ENCODE results near the gene EHMT1.

The EHMT1 gene

DNA sequence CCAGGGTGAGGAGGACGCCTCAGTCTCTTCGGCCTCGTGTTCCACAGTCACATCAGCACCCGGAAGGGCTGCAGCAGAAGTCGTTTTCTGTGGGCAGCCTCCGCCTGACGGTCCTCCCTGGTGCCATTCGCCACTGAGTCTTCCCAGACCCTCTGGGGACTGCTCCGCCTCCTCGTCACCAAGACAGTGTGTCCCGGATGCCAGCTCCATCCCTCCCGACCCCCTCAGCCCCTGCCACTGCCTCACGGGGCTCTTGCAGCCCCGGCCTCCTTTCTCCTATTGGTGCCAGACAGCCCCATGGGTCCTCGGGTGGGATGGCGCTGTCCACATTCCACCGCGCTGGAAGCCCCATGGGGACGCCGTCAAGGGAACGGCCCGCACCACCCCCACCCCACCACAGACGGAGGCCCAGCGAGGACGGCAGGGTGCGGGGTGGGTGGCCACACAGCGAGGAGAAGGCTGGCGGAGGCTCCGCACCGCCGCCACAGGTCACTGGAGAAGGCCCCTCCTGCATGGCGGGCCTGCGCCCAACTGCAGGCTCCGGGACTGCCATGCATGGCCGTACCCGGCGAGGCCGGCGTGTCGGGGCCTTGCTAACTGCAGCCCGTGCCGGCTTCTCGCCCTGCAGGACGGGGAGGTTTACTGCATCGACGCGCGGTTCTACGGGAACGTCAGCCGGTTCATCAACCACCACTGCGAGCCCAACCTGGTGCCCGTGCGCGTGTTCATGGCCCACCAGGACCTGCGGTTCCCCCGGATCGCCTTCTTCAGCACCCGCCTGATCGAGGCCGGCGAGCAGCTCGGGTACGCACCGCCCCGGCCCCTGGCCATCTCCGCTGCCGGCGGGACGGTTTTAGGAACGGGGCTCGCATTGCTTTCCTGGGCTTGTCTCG lies 215.2 kb downstream of the EHMT1 start:
- no peaks in the 10 kb centered on the region for H3K27me3 ChIP-seq (ENCODE audit: control insufficient read depth in 1 of 2, insufficient read depth in 2 of 2, low read length in 2 of 2)
- no peak overlapping the region for H3K27ac ChIP-seq (ENCODE audit: low read length)
- H3K9me3 ChIP-seq (ENCODE audit: control insufficient read depth in 2 of 2, low read length in 2 of 2): no peaks in the 10 kb centered on the region
- no peak overlapping the region for H3K4me3 ChIP-seq (ENCODE audit: low read length in 2 of 2)
- H3K9ac ChIP-seq (ENCODE audit: low read length in 2 of 2): no peak overlapping the region
- H3K4me1 ChIP-seq (ENCODE audit: control insufficient read depth, insufficient read depth, low read length): no peaks in the 10 kb centered on the region
- H3K36me3 ChIP-seq (ENCODE audit: control insufficient read depth in 2 of 2, insufficient read depth in 2 of 2, low read length in 2 of 2): peaks cover 20 to 28% of the 10 kb centered on the region in 2 donors

DNA sequence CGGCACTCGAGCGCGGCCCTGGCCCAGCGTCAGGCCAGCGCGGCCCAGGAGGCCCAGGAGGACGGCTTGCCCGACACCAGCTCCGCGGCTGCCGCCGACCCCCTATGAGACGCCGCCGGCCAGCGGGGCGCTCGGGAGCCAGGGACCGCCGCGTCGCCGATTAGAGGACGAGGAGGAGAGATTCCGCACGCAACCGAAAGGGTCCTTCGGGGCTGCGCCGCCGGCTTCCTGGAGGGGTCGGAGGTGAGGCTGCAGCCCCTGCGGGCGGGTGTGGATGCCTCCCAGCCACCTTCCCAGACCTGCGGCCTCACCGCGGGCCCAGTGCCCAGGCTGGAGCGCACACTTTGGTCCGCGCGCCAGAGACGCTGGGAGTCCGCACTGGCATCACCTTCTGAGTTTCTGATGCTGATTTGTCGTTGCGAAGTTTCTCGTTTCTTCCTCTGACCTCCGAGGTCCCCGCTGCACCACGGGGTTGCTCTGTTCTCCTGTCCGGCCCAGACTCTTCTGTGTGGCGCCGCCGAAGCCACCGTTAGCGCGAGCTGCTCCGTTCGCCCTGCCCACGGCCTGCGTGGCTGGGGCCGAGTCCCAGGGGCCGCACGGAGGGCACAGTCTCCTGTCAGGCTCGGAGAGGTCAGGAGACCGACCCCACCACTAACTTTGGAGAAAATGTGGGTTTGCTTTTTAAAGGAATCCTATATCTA lies 216.2 kb downstream of the EHMT1 start:
- Histone ChIP-seq H3K36me3 (ENCODE audit: control insufficient read depth in 2 of 2, insufficient read depth in 2 of 2, low read length in 2 of 2) (peaks cover 20 to 25% of the 10 kb centered on the region in 2 donors), H3K4me3 (ENCODE audit: low read length in 2 of 2) (no peak overlapping the region), H3K4me1 (ENCODE audit: control insufficient read depth, insufficient read depth, low read length) (no peaks in the 10 kb centered on the region)

GRCh38 chr9:137836151-137836830 lies 217.5 kb downstream of the EHMT1 start:
- H3K4me3 ChIP-seq (ENCODE audit: low read length in 2 of 2): no peak overlapping the region
- no peaks in the 10 kb centered on the region for H3K9me3 ChIP-seq (ENCODE audit: control insufficient read depth in 2 of 2, low read length in 2 of 2)
- peaks cover 18 to 23% of the 10 kb centered on the region in 2 donors for H3K36me3 ChIP-seq (ENCODE audit: control insufficient read depth in 2 of 2, insufficient read depth in 2 of 2, low read length in 2 of 2)
- no peaks in the 10 kb centered on the region for H3K4me1 ChIP-seq (ENCODE audit: control insufficient read depth, insufficient read depth, low read length)
- no peaks in the 10 kb centered on the region for H3K27me3 ChIP-seq (ENCODE audit: control insufficient read depth in 1 of 2, insufficient read depth in 2 of 2, low read length in 2 of 2)
- H3K9ac ChIP-seq (ENCODE audit: low read length in 2 of 2): no peak overlapping the region
- H3K27ac ChIP-seq (ENCODE audit: low read length): no peak overlapping the region

More for the DNA sequence above, 216.2 kb downstream of the EHMT1 start:
- H3K9ac ChIP-seq (ENCODE audit: low read length in 2 of 2): no peak overlapping the region
- H3K9me3 ChIP-seq (ENCODE audit: control insufficient read depth in 2 of 2, low read length in 2 of 2): no peaks in the 10 kb centered on the region
- no peak overlapping the region for H3K27ac ChIP-seq (ENCODE audit: low read length)
- no peaks in the 10 kb centered on the region for H3K27me3 ChIP-seq (ENCODE audit: control insufficient read depth in 1 of 2, insufficient read depth in 2 of 2, low read length in 2 of 2)

GRCh38 chr9:137836831-137837241 lies 218.0 kb downstream of the EHMT1 start:
- H3K4me1 ChIP-seq (ENCODE audit: control insufficient read depth, insufficient read depth, low read length): no peaks in the 10 kb centered on the region
- H3K27ac ChIP-seq (ENCODE audit: low read length): no peak overlapping the region
- peaks cover 15 to 23% of the 10 kb centered on the region in 2 donors for H3K36me3 ChIP-seq (ENCODE audit: control insufficient read depth in 2 of 2, insufficient read depth in 2 of 2, low read length in 2 of 2)
- H3K9me3 ChIP-seq (ENCODE audit: control insufficient read depth in 2 of 2, low read length in 2 of 2): no peaks in the 10 kb centered on the region
- no peak overlapping the region for H3K4me3 ChIP-seq (ENCODE audit: low read length in 2 of 2)
- no peak overlapping the region for H3K9ac ChIP-seq (ENCODE audit: low read length in 2 of 2)
- no peaks in the 10 kb centered on the region for H3K27me3 ChIP-seq (ENCODE audit: control insufficient read depth in 1 of 2, insufficient read depth in 2 of 2, low read length in 2 of 2)

DNA sequence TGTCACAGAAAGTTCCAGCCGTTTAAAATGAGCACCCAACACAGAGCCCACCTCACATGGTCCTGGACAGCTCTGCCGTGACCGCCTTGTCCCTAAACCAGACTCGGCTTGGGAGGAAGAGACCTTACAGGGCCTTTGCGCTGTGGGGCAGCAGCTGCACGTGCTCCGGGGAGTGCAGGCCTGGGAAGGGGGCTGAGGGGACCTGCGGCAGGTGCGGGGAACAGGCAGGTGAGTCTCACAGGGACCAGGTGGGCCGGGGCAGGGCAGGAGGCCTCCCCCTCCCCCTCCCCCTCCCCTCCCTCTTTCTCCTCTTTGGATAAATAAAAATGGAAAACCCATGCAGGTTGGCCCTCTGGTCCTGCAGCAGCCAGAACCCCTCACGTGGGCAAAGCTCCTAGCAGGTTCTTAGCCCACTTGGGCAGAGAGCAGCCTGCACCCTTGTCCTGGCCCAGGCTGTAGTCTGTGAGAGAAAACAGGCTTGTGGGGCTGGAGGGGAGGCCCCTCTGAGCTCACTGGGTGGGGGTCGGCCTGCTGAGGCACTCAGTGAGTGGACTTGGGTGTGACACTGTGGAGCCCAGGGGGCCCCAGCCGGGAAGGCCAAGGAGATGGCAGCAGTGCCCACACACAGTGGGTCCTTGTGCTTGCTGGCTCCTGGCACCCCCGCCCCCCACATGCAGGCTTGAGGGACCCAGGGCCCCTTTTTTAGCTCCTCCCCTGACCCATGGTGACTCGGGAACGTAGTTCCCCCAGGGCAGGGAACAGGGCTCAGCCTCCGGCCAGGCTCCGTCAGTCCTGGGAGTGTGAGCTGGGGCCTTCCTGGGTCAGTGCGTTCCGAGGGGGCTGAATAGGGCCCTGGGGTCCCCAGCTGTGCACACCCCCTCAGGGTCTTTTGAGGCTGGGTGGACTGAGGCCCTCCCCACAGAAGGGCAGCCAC lies 218.8 kb downstream of the EHMT1 start:
- no peak overlapping the region for H3K27ac ChIP-seq (ENCODE audit: low read length)
- no peak overlapping the region for H3K4me3 ChIP-seq (ENCODE audit: low read length in 2 of 2)
- no peaks in the 10 kb centered on the region for H3K27me3 ChIP-seq (ENCODE audit: control insufficient read depth in 1 of 2, insufficient read depth in 2 of 2, low read length in 2 of 2)
- H3K9me3 ChIP-seq (ENCODE audit: control insufficient read depth in 2 of 2, low read length in 2 of 2): no peaks in the 10 kb centered on the region
- no peak overlapping the region for H3K9ac ChIP-seq (ENCODE audit: low read length in 2 of 2)
- H3K36me3 ChIP-seq (ENCODE audit: control insufficient read depth in 2 of 2, insufficient read depth in 2 of 2, low read length in 2 of 2): peaks cover 15 to 23% of the 10 kb centered on the region in 2 donors
- H3K4me1 ChIP-seq (ENCODE audit: control insufficient read depth, insufficient read depth, low read length): no peaks in the 10 kb centered on the region

GRCh38 chr9:137838576-137838975 lies 219.8 kb downstream of the EHMT1 start:
- no peak overlapping the region for H3K9ac ChIP-seq (ENCODE audit: low read length in 2 of 2)
- H3K9me3 ChIP-seq (ENCODE audit: control insufficient read depth in 2 of 2, low read length in 2 of 2): no peaks in the 10 kb centered on the region
- H3K4me1 ChIP-seq (ENCODE audit: control insufficient read depth, insufficient read depth, low read length): no peaks in the 10 kb centered on the region
- H3K4me3 ChIP-seq (ENCODE audit: low read length in 2 of 2): no peak overlapping the region
- peaks cover 15 to 21% of the 10 kb centered on the region in 2 donors for H3K36me3 ChIP-seq (ENCODE audit: control insufficient read depth in 2 of 2, insufficient read depth in 2 of 2, low read length in 2 of 2)
- H3K27me3 ChIP-seq (ENCODE audit: control insufficient read depth in 1 of 2, insufficient read depth in 2 of 2, low read length in 2 of 2): no peaks in the 10 kb centered on the region
- H3K27ac ChIP-seq (ENCODE audit: low read length): no peak overlapping the region

- no peaks in the 10 kb centered on the region for H3K27me3 ChIP-seq (ENCODE audit: control insufficient read depth in 1 of 2, insufficient read depth in 2 of 2, low read length in 2 of 2)
- no peak overlapping the region for H3K4me3 ChIP-seq (ENCODE audit: low read length in 2 of 2)
- H3K36me3 ChIP-seq (ENCODE audit: control insufficient read depth in 2 of 2, insufficient read depth in 2 of 2, low read length in 2 of 2): no peaks in the 10 kb centered on the region
- H3K27ac ChIP-seq (ENCODE audit: low read length): no peak overlapping the region
- no peak overlapping the region for H3K9ac ChIP-seq (ENCODE audit: low read length in 2 of 2)
- no peaks in the 10 kb centered on the region for H3K4me1 ChIP-seq (ENCODE audit: control insufficient read depth, insufficient read depth, low read length)
- H3K9me3 ChIP-seq (ENCODE audit: control insufficient read depth in 2 of 2, low read length in 2 of 2): no peaks in the 10 kb centered on the region
These were observed 224.6 kb downstream of the EHMT1 start for GRCh38 chr9:137843355-137843754.

DNA sequence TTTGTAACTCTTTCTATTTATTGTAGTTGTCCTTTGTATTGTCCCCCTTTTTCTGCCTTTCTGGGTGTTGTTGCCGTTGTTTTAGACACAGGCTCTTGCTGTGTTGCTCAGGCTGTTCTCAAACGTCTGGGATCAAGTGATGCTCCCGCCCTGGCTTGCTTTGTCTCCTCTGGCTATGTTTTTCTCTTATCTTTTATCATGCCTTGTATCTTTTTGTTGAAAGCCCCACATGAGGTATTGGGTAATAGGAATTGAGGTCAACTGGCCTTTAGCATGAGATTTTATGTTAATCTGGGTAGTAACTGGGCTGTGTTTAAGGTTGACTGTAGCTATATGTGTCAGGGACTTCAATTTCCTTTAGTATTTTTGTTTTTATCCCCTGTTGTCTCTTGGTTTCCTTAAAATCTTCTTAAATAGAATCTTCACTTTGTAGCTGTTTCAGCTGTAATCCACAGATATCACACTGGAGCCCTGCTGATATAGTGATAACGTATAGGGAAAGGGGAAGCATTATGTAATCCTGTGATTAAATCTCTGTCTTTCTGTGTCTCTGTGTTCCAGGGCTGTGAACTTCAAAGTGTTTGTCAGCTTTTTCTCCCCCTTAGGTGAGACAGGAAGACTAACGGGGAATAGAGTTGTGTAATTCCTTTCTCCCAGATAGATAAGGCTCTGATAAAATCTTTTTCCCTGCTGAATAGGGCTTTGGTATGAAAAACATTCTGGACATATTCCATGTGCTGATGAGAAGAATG lies 232.9 kb downstream of the EHMT1 start:
- no peak overlapping the region for H3K4me3 ChIP-seq (ENCODE audit: low read length in 2 of 2)
- no peak overlapping the region for H3K27ac ChIP-seq (ENCODE audit: low read length)
- H3K27me3 ChIP-seq (ENCODE audit: control insufficient read depth in 1 of 2, insufficient read depth in 2 of 2, low read length in 2 of 2): no peaks in the 10 kb centered on the region
- H3K9me3 ChIP-seq (ENCODE audit: control insufficient read depth in 2 of 2, low read length in 2 of 2): peaks cover 3 to 12% of the 10 kb centered on the region in 2 donors
- H3K36me3 ChIP-seq (ENCODE audit: control insufficient read depth in 2 of 2, insufficient read depth in 2 of 2, low read length in 2 of 2): no peaks in the 10 kb centered on the region
- H3K4me1 ChIP-seq (ENCODE audit: control insufficient read depth, insufficient read depth, low read length): no peaks in the 10 kb centered on the region
- no peak overlapping the region for H3K9ac ChIP-seq (ENCODE audit: low read length in 2 of 2)

DNA sequence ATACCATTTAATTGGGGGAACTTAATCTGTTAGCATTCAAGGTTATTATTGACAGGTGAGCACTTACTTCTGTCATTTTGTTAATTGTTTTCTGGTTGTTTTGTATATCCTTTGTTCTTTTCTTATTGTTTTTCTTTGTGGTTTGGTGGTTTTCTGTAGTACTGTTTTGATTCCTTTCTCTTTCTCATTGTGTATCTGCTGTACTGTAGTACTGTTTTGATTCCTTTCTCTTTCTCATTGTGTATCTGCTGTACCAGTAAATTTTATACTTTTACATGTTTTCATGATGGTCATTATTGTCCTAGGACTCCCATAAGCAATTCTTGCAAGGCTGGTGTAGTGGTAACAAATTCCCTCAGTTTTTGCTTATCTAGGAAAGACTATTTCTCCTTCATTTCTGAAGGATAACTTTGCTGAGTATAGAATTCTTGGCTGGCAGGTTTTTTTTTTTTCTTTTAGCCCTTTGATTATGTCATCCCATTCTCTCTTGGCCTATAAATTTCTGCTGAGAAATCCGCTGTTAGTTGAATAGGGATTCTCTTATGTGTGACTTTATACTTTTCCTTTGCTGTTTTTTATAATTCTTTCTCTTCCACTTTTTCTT lies 234.7 kb downstream of the EHMT1 start:
- H3K4me1 ChIP-seq (ENCODE audit: control insufficient read depth, insufficient read depth, low read length): no peaks in the 10 kb centered on the region
- peaks cover 6 to 12% of the 10 kb centered on the region in 2 donors for H3K9me3 ChIP-seq (ENCODE audit: control insufficient read depth in 2 of 2, low read length in 2 of 2)
- H3K36me3 ChIP-seq (ENCODE audit: control insufficient read depth in 2 of 2, insufficient read depth in 2 of 2, low read length in 2 of 2): no peaks in the 10 kb centered on the region
- H3K27me3 ChIP-seq (ENCODE audit: control insufficient read depth in 1 of 2, insufficient read depth in 2 of 2, low read length in 2 of 2): no peaks in the 10 kb centered on the region
- H3K9ac ChIP-seq (ENCODE audit: low read length in 2 of 2): no peak overlapping the region
- H3K27ac ChIP-seq (ENCODE audit: low read length): no peak overlapping the region
- H3K4me3 ChIP-seq (ENCODE audit: low read length in 2 of 2): no peak overlapping the region

Data from stomach smooth muscle (tissue), 2 donors.